AG04450 (cell line): ENCODE measurements around the gene PALLD. TPM values are rescaled to one million over a fixed set of nuclear protein-coding genes. Genes with fewer than 3 reads are reported as not detected.
A peak's percentile ranks its signal among the peaks of the same experiment; 100 is the strongest.

Experiments used
- CTCF ChIA-PET: fragments of 300-600, 350-600 bp; formaldehyde crosslinking; extraction: SDS; loops from one replicate; lab custom pipeline; 2022; ENCODE audit warnings: antibody characterized with exemption, inconsistent platforms; lab: Charles Lee
- POLR2A ChIA-PET: fragments of 350-600 bp; formaldehyde crosslinking; extraction: SDS; loops from one replicate; lab custom pipeline; 2021; ENCODE audit warnings: antibody characterized with exemption, inconsistent platforms; lab: Yijun Ruan, JAX
- DNase-seq: peaks from one replicate; pipeline ENCODE4 v3.0.0-alpha.2; 2011; ENCODE audit warnings: low read depth, low spot score
- H3K27ac ChIP-seq: one replicate; pipeline ENCODE4 v1.5.1; 2012; ENCODE audit warnings: low read depth, low read length, control low read depth
- H3K27me3 ChIP-seq: one replicate; pipeline ENCODE4 v1.6.0; 2012; ENCODE audit warnings: low read length; ENCODE audit not compliant: control insufficient read depth, insufficient read depth
- H3K4me3 ChIP-seq: 2 replicates; pipeline ENCODE4 v1.5.1; 2011; ENCODE audit warnings: mild to moderate bottlenecking, low read depth, low read length, control low read depth
- H3K9me3 ChIP-seq: 2 replicates; pipeline ENCODE4 v1.5.1; 2012; ENCODE audit warnings: low read length; ENCODE audit not compliant: control insufficient read depth, insufficient read depth
- polyA plus RNA-seq: library from polyadenylated mRNA; depleted of rRNA; stranded (reverse); fragments of >200 nt; gene quantifications from 2 replicates; pipeline ENCODE4 v1.2.3, GENCODE V29; 2011
- TF ChIP-seq, protein P1 (sequence below): IDR thresholded peaks from 2 replicates; pipeline ENCODE4 v1.5.1; 2011; ENCODE audit warnings: low read depth, low read length, control low read depth, inconsistent platforms

Gene PALLD
- polyA plus RNA-seq, 1 experiment: 159 TPM

DNA sequence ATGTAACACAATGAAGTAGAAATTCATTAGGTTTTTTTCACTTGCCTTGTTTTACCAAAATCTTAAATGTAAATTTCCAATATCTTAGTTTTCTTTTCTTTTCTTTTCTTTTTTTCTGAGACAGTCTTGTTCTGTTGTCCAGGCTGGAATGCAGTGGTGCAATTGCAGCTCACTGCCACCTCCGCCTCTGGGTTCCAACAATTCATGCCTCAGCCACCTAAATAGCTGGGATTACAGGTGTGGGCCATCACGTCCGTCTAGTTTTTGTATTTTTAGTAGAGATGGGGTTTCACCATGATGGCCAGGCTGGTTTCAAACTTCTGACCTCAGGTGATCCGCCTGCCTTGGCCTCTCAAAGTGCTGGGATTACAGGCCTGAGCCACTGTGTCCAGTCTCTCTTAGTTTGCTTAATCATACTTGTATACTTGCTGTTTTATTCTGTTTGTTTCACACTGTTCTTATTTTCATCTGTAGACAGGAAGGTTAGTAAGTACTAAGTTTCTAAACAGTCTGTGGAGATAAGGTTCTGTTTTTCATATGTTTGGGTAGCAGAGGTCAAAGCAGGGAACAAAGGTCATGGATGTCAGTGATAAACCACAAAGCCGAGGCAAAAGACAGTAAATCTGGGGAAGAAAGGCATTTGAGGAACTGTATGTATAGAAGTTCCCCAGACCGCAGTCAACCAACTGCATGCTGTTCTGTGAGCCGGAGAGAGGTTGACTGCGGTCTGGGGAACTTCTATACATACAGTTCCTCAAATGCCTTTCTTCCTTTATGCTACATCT, 384.2 kb downstream of the PALLD start:
- no peak for DNase-seq
- H3K9me3 ChIP-seq: peaks cover 2% of the 10 kb centered on the region; the same call in 1 of the 2 replicates
- no peaks in the 10 kb centered on the region for H3K27me3 ChIP-seq
- POLR2A ChIA-PET: interaction anchor here (1.7 kb wide), 1 partner anchor 14 kb away, joined by 5 read pairs; no protein-coding TSS in a partner anchor
- H3K4me3 ChIP-seq: no peak overlapping the region
- no peak overlapping the region for H3K27ac ChIP-seq
- TF ChIP-seq, protein P1, sequence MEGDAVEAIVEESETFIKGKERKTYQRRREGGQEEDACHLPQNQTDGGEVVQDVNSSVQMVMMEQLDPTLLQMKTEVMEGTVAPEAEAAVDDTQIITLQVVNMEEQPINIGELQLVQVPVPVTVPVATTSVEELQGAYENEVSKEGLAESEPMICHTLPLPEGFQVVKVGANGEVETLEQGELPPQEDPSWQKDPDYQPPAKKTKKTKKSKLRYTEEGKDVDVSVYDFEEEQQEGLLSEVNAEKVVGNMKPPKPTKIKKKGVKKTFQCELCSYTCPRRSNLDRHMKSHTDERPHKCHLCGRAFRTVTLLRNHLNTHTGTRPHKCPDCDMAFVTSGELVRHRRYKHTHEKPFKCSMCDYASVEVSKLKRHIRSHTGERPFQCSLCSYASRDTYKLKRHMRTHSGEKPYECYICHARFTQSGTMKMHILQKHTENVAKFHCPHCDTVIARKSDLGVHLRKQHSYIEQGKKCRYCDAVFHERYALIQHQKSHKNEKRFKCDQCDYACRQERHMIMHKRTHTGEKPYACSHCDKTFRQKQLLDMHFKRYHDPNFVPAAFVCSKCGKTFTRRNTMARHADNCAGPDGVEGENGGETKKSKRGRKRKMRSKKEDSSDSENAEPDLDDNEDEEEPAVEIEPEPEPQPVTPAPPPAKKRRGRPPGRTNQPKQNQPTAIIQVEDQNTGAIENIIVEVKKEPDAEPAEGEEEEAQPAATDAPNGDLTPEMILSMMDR: no peak
- CTCF ChIA-PET: interaction anchor here (0.6 to 1.2 kb wide), 2 partner anchors 233 to 296 kb away, joined by 3 to 4 read pairs; no protein-coding TSS in a partner anchor

DNA sequence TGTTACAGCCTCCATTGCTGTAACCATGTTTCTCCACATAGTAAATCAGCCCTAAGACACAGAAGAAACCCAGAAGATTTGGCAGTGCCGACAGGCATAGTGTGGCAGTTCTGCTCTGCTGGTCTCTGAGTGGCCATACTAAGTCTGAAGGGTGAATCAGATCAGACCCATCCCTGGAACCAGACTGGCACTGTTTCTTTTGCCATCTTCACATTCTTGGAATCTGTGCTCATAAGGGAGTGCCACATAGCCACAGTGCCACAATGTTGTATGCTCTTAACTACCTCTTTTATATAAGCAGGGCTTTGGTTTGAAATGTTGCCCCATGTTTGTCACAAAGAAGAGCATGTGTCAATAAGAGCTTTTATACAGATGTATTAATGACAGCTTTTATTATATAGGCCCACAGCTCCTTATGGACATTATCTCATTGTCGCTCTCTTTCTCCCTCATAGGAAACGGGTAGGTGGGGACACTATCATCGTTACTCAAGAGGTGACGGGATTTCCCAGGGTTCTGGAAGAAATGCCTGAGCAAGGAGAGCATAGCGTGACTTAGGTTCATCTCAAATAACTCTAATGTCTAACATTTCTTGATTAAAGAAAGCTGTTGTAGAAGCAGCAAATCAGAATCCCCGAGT, 385.0 kb downstream of the PALLD start:
- peaks cover 2% of the 10 kb centered on the region; the same call in 1 of the 2 replicates for H3K9me3 ChIP-seq
- no peak overlapping the region for H3K4me3 ChIP-seq
- H3K27ac ChIP-seq: peak overlapping the region; percentile 67
- H3K27me3 ChIP-seq: no peaks in the 10 kb centered on the region
- DNase-seq: no peak
- POLR2A ChIA-PET: no interaction called here
- TF ChIP-seq, protein P1: no peak
- CTCF ChIA-PET: interaction anchor here (1.1 to 1.5 kb wide), 3 partner anchors 9 to 684 kb away, joined by 3 to 4 read pairs (median 4); no protein-coding TSS in a partner anchor

DNA sequence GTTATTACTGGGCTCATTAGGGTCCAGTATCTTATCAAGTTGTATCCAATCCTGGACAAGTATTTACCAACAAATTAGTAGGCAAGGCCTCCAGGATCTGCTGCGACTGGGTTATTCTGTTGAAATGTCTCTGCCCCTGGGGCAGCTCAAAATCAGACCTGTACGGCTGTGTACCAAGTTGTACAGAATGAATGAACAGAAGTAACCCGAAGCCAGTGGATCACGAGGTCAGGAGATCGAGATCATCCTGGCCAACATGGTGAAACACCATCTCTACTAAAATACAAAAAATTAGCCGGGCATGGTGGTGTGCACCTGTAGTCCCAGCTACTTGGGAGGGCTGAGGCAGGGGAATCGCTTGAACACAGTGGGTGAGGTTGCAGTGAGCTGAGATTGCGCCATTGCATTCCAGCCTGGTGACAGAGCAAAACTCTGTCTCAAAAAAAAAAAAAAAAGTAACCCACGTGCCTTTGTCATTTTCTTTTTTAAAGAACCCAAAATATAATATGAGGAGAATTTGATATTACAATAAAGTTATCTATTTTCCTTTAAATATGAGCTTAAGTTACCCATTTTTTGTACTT, 385.9 kb downstream of the PALLD start:
- ChIA-PET POLR2A (interaction anchor here (0.7 to 1.2 kb wide), 3 partner anchors 16 to 136 kb away, joined by 4 to 7 read pairs (median 6); no protein-coding TSS in a partner anchor), CTCF (interaction anchor here (0.6 to 1.5 kb wide), 6 partner anchors 10 to 683 kb away, joined by 3 to 8 read pairs (median 4); no protein-coding TSS in a partner anchor)
- H3K4me3 ChIP-seq: no peak overlapping the region
- peaks cover 2% of the 10 kb centered on the region; the same call in 1 of the 2 replicates for H3K9me3 ChIP-seq
- H3K27ac ChIP-seq: peak overlapping the region; percentile 67
- TF ChIP-seq, protein P1: no peak
- DNase-seq: no peak
- no peaks in the 10 kb centered on the region for H3K27me3 ChIP-seq

DNA sequence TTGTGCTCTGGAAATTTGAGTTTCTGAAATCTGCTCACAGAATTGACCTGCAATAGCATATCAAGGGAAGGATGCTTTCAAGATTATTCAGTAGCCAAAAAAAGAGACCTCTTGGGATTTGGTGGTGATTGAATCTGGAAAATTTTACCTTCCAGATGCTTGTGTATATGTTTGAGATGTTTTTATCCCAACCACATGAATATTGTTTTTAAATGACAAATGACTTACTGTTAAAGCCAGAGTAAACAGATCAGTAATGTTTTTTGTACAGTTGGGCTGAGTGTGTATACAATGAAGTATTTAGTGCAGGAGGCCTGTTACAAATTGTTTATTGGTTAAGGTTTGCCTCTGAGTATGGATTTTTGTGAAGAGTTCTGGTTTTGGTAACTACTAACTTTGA, 386.7 kb downstream of the PALLD start:
- ChIA-PET CTCF (interaction anchor here (0.6 to 1.5 kb wide), 3 partner anchors 13 to 298 kb away, joined by 3 to 7 read pairs (median 4); no protein-coding TSS in a partner anchor), POLR2A (interaction anchor here (1.2 kb wide), 2 partner anchors 17 to 68 kb away, joined by 6 to 7 read pairs; no protein-coding TSS in a partner anchor)
- DNase-seq: peak; percentile 62
- TF ChIP-seq, protein P1: no peak
- H3K4me3 ChIP-seq: no peak overlapping the region
- H3K27me3 ChIP-seq: no peaks in the 10 kb centered on the region
- H3K9me3 ChIP-seq: peaks cover 2% of the 10 kb centered on the region; the same call in 1 of the 2 replicates
- H3K27ac ChIP-seq: no peak overlapping the region
